HTR-8/SVneo (cell line): ENCODE results near the gene ADPRHL1.
"Not testable (repeated sequence)": the region's sequence is repeated elsewhere in the genome, so short reads cannot be mapped to it uniquely, and the experiment has no call there.

Experiments used
- DNase-seq: peaks from one replicate; pipeline ENCODE4 v3.0.0; 2011; ENCODE audit warnings: low spot score, mixed read lengths; ENCODE audit not compliant: insufficient read length
- FAIRE-seq: peaks from 2 replicates; lab custom pipeline; 2011; peaks lifted over from hg19 to GRCh38; lab: Jason Lieb, UNC

Gene ADPRHL1

DNA sequence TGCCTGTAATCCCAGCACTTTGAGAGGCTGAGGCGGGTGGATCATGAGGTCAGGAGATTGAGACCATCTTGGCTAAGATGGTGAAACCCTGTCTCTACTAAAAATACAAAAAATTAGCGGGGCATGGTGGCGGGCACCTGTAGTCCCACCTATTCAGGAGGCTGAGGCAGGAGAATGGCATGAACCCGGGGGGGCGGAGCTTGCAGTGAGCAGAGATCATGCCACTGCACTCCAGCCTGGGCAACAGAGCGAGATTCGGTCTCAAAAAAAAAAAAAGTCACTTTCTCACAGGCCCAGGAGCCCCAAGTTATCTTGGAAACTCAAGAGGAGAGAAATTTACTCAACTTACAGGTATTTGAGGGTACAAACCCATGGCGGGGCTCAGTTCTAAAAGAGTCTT is 63.7 kb downstream of the ADPRHL1 start:
- not testable (repeated sequence) for FAIRE-seq, DNase-seq

DNA sequence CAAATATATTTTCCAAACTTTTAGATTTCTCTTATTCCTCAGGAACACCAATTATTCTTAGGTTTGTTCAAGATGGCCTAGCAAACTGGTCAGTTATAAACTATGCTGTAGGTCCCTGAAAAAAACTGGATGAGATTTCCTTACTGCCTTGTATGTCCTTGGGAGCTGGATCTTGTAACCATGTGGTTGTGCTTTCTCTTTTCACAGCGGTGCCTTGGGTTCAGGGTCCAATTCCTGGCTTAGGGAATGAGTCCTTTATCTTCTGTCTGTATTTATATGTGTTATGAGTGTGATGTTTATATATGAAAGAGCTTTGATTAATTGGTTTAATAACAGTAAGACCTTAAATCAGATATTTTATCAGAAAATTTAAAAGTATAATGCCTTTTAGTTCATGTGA is 65.9 kb downstream of the ADPRHL1 start:
- no peak for DNase-seq
- FAIRE-seq, result no peak

DNA sequence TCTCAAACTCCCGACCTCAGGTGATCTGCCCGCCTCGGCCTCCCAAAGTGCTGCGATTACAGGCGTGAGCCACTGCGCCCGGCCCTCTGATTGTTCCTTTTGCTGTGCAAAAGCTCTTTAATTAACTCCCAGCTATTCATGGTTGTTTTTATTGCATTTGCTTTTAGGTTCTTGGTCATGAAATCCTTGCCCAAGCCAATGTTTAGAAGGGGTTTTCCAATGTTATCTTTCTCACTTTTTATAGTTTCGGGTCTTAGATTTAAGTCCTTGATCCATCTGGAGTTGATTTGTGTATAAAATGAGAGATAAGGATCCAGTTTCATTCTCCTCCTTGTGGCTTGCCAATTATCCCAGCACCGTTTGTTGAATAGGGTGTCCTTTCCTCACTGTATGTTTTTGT is 70.2 kb downstream of the ADPRHL1 start:
- DNase-seq (no peak), FAIRE-seq (no peak)

DNA sequence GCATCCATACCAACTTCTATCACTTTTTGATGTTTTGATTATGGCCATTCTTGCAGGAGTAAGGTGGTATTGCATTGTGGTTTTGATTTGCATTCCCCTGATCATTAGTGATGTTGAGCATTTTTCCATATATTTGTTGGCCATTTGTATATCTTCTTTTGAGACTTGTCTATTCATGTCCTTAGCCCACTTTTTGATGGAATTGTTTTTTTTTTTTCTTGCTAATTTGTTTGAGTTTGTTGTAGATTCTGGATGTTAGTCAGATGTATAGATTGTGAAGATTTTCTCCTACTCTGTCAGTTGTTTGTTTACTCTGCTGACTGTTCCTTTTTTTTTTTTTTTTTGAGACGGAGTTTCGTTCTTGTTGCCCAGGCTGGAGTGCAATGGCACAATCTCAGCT is 70.7 kb downstream of the ADPRHL1 start:
- DNase-seq, FAIRE-seq: not testable (repeated sequence)

DNA sequence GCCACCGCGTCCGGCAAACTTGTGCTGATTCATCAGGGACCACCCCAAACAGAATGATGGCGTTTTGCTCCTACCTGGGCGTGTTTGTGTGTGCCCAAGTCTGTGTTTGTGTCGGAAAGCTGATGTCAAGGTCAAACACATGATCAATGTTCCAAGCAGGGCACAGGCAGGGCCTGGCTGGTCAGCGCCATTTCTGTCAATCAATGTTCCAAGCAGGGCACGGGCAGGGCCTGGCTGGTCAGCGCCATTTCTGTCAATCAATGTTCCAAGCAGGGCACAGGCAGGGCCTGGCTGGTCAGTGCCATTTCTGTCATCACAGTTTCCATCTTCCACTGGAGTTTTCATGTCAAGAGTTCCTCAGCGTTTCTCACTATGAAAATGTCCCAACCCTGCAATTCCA is 74.5 kb downstream of the ADPRHL1 start:
- FAIRE-seq (no peak), DNase-seq (no peak)

DNA sequence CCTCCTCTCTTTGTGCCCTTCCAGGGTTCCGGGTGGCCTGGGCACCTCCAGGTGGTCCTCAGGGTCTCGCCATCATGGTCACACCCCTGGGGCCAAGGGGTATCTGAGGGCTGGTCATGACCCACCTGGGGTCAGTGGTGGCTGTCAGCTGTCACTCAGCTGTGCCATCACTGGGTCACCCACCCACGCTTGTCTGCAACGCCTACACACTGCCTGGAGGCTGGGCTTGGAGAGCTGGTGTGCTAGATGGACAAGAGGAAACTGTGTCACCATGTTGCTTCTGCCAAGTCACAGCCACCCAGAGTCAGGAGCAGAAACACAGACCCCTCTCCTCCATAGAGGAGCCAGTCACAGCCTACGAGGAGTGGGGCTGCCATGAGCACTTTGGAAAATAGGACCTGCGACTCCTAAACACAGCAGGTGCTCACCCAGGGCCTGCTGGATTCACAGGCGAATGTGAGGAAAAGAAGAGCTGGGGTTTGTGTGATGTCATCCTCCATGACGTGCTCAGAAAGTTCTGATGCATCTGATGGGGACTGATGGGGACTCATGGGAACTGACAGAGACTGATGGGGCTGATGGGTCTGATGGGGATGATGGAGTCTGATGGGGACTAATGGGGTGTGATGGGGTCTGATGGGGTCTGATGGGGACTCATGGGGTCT is 78.6 kb downstream of the ADPRHL1 start:
- FAIRE-seq, result no peak
- DNase-seq, result no peak

DNA sequence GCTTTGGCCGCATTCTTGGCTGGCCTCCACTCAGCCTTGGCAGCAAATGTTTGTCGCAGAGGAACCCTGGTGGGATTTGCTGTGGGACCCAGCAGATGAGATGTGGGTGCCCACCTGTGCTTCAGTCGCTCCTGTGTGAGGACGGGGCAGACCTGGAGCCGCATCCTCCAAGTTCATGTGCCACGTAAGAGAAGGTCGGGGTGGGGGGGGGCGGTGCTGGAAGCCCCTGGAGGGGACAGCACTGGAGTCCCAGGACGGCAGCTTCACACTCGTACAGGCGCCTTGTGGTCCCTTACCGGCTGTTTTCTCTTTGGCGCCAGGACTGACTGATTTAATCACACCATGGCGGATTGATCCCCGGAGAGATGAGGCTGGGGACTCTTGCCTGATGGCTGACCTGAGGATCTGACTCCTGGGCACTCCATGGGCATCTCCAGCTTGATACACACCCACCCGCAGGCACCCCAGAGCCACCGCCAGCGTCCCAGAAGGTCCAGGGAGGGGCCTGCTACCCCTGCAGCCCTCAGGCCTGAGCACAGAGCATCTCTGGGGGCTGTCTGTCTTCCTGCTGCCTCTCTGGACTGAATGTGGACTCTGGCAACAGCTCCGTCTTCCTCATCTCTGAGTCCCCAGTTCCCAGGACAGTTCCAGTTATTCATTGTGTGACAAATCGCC is 79.3 kb downstream of the ADPRHL1 start:
- FAIRE-seq (no peak), DNase-seq (no peak)

DNA sequence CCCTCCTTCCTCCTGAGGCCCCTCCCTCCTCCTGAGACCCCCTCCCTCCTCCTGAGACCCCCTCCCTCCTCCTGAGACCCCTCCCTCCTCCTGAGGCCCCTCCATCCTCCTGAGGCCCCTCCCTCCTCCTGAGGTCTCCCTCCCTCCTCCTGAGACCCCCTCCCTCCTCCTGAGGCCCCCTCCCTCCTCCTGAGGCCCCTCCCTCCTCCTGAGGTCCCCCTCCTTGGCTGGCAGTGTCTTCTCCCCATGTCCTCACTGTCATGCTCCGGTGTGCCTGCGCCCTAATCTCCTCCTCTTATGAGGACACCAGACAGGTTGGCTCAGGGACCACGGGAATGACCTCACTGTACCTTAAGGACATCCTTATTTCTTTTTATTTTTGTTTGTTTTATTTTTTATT is 81.6 kb downstream of the ADPRHL1 start:
- FAIRE-seq, result not testable (repeated sequence)

DNA sequence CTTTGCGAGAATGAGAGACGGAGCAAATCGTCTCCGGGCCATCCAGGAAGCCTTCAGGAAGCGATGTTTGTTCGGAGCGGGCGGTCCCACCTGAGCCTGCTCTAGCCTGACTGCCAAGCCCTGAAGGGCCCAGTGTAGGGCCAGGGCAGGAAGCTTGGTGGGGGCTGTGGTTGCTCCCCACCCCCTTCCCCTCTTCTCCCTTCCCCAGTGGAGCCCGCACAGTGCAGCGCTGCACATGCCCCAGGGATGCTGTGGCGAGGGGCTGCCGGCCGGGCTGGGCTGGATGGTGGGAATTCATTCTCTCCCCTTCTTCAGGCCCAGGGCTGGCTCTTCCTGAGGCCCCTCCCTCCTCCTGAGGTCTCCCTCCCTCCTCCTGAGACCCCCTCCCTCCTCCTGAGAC is 82.2 kb downstream of the ADPRHL1 start:
- DNase-seq (no peak), FAIRE-seq (no peak)

More for the DNA sequence above, 81.6 kb downstream of the ADPRHL1 start:
- not testable (repeated sequence) for DNase-seq

DNA sequence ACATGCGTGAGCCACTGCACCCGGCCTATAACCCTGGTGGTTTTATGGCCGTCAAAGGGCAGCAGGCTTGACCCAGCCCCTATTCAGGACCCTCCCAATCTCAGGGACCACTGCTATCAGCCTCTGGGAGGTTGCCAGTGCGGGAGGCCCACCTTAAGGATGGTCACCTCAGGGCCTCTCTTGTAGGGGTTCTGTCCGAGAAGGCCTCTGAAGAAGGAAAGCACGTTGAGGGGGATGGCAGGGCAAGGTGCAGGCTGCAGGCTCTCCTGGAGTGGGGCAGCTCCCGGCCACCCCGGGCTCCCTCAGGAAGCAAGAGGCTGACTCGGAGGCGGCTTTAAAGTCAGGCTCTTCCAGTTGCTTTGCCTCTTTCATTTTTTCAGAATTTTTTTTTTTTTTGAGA is 83.4 kb downstream of the ADPRHL1 start:
- FAIRE-seq, result no peak

DNA sequence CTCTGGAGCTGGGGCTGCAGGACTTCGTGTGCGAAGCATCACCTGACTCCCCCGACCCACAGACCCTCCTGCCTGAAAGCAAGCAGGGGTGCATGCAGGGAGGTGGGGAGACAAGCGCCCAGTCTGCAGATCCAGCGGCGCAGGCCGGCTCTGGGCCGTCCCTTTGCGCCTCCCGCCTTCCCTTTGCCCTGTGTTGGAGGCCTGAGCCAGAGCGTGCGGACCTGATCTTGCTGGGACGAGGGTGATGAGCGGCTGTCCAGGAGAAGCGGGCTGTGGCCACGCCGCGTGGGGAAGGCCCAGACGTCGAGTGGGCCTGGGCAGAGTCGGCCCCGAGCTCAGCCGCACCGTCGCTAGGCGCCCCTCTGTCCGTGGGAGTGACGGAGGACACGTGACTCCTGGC is 84.1 kb downstream of the ADPRHL1 start:
- no peak for DNase-seq
- FAIRE-seq, result no peak

More for the DNA sequence above, 83.4 kb downstream of the ADPRHL1 start:
- DNase-seq, result no peak

DNA sequence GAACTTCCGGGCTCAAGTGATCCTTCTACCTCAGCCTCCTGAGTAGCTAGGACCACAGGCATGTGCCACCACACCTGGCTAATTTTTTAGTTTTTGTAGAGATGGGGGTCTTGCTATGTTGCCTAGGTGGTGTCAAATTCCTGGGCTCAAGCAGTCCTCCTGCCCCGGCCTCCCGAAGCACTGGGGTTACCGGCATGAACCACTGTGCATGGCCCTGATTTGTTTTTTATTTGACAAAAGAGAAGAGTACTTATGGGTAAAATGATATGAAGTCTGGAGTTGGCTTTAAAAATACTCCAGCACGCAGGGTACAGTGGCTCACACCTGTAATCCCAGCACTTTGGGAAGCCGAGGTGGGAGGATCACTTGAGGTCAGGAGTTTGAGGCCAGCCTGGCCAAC is 84.9 kb downstream of the ADPRHL1 start:
- DNase-seq, FAIRE-seq: not testable (repeated sequence)

DNA sequence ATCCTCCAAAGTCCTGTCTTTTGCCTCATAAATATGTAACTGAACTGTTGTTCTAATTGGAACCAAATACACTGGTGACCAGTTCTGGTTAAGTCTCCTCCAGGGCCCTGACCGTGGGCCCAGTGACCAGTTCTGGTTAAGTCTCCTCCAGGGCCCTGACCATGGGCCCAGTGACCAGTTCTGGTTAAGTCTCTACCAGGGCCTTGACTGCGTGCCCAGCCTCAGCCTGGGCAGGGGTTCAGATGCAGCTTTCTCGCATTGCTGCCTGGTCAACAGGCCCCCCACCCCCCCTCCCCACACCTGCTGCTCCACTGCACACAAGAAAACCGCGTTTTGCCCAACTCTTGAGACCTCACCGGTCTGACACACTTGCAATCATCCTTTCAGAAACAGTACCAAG is 85.5 kb downstream of the ADPRHL1 start:
- FAIRE-seq, result no peak
- no peak for DNase-seq

DNA sequence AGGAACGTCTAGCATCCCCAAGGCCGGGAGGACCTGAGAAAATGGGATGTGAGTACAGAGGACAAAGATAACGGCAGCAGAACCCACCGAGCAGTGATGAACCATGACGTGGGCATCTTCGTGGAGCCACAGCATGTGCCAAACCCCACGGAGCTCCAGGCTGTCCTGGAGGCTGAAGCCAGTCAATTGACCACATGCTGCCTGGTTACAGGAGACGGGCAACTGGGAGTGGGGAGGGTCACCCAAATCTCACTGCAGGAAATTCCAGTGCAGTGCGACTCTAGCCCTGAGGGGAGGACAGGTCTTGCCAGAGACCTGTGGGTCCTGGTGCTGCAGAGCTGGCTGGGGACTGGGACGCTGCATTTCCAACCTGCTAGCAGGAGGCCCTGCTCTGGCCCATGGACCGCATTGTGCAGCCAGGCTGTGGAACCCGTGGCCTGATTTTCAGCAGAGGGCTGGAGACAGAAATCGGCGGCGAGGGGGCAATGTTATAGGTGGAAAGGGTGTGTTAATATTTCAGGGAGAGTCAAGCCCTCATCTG is 86.2 kb downstream of the ADPRHL1 start:
- FAIRE-seq (no peak), DNase-seq (no peak)

DNA sequence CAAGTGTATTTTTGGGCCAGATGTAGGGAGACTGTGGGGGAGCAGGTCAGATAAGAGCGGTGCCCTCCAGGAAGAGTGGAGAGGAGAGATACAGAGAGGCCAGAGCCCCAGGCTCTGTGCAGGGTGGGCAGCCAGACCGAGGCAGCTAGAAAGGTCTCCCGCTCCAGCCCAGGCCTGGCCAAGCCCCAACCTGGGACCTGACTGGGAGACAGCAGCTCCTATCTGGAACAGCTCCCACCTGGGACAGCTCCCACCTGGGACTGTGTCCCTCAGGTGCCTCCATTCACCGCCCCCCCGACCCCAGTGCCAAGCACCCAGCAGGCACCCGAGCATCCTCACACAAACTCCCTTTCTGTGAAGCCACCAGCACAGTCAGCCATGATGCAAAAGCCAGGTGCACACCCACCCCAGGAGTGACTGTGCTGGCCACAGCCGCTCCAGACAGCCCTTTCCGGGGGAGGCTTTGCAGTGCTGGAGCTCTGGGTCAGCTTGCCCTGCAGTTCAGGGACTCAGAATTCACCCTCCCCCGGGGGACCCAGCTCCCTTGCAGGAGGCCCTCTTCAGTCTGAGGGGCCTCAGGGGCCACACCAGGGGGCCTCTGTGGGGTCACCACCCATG is 87.2 kb downstream of the ADPRHL1 start:
- FAIRE-seq, result no peak
- DNase-seq, result no peak

DNA sequence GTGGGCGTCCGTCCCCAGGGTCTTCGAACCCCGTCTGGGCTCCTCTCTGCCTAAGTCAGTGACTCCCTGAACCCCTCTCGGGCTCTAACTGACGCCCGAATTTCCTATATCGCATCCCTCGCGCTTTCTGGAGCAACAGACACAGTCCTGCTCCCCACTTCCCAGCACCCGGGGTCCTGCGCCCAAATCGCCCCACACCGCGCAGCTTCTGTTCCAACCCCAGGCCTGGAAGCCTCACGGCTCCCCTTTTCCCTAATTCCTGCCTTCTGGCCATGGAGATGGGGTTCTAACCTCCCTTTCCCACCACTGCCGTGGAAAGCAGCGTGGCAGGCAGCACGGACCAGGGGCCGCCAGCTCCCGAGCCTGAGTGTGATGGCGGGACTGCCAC is 87.7 kb downstream of the ADPRHL1 start:
- FAIRE-seq (no peak), DNase-seq (no peak)

DNA sequence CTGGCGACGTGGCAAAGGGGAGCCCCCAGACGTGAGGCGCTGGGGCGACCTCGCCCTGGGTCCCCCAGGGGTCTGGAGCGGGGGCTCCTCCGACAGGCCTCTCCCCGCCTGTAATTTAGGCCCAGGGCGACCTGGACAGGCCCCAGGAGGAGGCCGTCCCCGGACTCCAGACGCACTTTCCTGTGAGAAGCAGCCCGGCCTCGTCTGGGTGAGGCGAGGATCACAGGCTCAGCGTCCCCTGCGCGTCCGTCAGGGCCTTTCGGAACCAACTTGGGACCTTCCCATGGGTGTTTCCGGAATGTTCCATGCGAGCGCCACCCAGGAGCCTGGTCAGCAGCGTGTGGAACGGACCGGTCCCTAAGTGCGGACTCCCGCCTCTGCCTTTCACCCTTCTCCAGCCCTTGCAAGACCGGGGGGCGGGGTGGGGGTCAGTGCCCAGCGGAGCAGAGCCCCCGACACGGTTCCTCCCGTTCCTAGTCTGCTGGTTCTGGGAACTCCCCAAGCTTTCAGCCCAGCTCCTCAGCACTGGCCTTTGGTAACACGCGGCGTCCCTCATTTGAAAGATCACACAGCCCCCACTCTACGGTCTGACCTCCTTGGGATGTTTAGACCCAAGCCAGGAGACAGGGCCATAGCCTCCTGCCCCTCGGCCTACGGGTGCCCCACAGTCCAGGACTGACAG is 88.2 kb downstream of the ADPRHL1 start:
- FAIRE-seq (no peak), DNase-seq (no peak)

DNA sequence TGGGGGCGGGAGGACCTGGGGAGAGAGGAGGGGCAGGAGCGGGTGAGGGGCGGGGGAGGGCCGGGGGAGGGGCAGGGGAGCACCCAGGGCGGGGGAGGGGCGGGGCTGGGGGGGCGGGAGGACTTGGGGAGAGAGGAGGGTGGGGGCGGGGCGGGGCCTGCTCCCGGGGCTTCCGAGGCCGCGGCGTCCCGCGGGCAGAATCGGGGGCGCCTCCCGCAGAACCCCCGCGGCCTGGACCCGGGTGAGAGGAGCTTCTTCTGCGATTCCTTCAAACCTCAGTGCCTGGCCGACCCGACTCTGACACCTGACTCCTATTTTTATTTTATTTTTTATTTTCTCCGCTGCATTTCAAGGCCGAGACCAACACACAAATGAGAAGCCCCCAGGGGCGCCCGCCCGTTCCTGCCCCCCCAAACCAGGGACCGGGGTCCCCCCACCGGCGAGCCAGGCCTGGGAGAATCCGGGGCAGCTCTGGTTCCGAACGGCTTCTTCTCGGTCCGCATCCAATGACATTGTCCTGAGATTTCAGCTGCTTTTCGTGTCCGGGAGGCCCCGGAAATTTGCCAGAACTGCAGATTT is 88.9 kb downstream of the ADPRHL1 start:
- FAIRE-seq, result no peak

DNA sequence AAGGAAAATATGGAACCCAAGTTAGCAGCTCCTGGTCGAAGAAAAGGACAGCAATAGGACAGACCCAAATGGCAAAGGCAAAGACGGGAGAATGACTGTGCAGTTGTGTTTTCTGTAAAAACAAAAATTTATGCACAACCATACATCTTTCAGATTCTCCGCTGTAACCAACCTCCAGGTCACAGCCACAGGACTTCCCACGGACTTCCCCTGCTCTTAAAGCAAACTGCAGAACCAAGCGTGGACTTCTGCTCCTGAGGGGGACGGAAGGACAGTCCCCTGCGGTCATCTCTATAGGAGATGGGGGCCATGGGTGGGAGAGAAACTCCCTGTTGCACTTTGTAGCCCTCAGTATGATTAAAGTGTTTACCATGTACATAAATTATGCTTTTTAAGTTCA is 91.9 kb downstream of the ADPRHL1 start:
- DNase-seq, result no peak
- FAIRE-seq, result no peak

More for the DNA sequence above, 88.9 kb downstream of the ADPRHL1 start:
- peak; percentile 22 for DNase-seq

DNA sequence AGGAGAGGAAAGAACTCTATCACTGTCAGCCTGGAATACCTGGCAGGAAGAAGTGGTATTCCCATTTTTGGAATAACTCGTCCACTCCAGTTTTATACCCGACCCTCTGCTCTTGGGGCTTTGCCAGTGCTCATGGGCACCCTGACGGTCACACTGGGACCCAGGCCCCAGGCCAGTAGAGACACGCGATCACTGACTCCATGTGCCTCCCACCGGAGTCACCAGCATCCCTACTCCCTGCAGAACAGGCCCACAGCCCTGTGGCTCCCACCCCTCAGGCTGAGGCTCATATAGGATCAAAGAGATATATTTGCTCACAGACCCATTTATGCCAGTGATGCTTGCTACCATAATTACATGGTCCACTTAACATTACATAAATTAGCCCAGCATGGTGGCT is 92.8 kb downstream of the ADPRHL1 start:
- no peak for DNase-seq
- FAIRE-seq, result no peak
